DMS53 treated with DMSO at 0.1 percent for 48 hours (cell line): ENCODE data around the gene ATP2B2.

Experiments
- DNase-seq: peaks from one replicate; lab custom pipeline; 2025; ENCODE audit not compliant: unreplicated experiment; lab: John Stamatoyannopoulos, UW

ATP2B2 gene

DNA sequence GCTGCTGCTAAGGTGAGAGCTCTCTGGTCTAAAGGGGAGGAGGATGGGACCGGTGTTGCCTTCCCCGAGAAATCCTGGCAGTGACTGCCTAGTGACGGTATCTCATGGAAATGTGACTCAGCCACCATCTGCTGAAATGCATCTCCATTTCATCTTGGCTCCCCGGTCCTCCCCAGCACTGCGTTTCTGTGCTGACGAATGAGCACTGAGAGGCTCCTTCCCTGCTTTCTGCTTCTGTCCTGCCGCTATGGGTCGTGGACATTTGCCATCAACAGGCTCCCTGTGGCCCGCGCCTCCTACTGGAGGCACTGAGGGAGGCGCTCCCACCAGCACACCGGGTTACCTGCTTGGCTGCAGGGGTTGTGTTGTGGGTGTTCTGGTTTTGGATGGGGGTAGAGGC, 170.9 kb downstream of the ATP2B2 start:
- DNase-seq = no peak

DNA sequence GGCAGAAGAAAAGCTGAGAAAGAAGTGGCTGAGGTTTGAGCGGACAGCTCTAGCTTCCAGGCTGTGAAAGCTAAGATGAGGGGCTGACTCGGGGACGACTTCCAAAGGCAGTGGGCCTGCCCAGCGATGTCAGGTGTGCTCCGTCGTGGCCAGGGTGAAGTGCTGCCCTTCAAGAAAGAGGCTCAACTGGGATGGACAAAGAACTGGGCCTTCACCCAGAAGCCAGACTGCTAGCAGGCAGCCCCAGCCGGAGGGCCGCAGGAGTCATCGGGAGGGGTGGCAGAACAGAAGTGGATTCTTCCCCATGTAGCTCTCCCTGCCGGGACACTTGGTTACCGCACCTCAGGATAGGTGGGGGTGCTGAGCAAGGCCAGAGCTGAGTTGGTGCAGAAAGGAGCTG, 171.3 kb downstream of the ATP2B2 start:
- DNase-seq = no peak

DNA sequence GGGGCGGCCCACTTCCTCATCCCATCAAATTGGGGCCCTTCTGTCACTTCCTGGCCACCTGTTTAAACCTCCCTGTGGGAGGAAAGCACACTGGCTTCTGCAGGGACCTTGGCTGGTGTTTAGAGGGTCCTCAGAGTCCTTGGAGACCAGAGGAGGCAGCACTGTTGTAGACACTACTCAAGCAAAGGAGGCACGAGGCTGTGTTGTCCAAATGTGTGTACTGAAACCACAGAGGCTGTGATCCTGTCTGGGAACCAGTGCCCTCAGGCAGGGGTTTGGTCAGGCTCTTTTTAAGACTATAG, 172.1 kb downstream of the ATP2B2 start:
- DNase-seq = no peak

DNA sequence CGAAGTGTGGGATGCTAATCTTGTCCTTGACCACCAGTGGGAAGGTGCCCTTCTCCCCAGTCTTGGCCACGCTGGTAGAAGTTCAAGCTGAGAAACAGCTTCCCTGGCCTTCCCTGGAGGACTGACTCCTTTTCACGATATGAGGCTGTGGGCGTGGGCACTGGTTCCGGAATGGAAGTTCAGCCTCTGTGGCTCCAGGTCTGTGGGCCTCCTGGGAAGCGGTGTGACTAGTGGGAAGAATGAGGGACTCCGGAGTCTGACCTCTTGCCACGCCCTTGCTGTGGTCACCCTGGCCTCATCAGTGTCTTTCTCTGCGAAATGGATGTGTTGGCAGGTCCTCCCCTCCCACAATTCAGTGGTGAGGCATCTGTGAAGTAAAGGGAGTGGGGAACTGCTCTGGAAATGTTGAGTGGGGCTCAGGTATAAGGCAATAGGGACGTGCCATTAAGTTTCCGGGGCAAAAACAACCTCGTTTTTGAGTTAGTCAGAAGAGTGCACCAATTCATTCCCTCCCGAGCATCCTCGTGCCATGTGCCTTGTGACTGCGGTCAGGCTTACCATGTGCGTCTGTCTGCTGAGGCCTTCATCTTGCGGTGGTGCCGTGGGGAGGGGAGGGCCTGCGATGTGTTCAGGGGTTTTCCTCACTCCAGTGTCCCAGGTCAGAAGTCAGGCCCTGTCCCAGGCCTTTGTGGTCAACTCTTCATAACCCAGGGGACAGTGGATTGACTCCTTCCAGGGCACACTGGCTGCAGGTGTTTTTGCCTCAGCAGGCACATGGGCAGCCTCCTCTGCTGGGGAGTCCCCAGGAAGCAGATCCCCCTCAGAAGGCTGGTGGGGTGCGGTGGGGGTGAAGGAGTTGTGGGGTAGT, 172.7 kb downstream of the ATP2B2 start:
- DNase-seq = no peak

DNA sequence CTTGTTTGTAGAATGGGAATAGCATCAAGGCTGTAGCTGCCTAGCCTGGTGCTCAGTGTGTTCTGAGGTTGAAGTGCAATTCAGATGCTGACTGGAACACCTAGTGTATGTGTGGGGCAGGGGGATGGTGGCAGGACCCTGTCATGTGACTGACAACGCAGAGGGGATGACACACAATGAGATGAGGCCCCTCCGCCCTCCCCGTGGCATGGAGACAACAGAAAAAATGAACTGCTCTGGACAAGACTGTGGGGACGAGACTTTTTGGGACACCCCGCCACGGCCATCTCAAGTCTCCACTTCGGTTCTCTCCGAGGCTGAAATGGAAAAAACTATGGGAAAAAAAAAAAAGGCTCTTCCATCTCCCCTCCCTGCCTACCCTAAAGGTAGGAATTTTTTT, 174.1 kb downstream of the ATP2B2 start:
- no peak for DNase-seq

GRCh38 chr3:10330319-10330718, 175.1 kb downstream of the ATP2B2 start:
- DNase-seq = no peak

DNA sequence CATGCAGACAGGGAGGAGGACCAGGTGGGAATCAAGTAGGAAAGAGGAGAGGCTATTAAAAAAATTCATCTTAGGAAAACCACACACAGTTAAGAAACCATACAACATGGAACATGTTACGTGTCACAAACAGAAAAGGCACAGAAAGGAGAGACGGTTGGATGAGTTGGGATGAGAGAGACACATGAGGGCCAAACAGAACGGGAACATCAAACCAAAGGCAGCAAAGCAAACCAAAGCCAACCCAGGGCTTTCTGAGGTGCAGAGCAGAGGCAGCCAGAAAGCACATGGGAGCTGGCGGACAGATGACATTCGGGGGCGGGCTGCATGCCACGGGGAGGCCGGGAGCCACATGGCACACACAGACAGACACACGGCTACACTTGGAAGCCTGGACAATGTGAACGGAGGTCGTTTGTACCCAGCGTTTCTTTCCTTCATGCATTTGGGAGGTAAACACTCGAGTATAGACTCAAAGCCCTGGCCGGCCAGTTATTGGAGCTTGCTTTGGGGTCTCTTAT, 175.8 kb downstream of the ATP2B2 start:
- DNase-seq = no peak

- no peak for DNase-seq
These were observed 176.8 kb downstream of the ATP2B2 start for GRCh38 chr3:10328460-10329071.

- DNase-seq = no peak
These were observed 177.8 kb downstream of the ATP2B2 start for GRCh38 chr3:10327592-10327991.

DNA sequence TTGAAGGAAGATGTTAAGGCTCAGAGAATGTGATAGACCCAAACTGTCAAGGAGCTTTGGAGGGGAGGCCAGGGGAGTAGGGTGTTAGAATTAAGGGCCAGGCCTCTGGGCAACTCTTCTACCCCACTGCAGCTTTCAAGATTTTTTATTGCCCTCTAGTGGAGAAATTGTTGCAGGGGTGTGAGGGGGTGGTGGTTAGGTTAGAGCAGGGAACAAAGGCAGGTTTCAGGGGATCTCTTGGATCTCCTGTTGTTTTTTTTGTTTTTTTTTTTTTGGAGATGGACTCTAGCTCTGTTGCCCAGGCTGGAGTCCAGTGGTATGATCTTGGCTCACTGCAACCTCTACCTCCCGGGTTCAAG, 183.1 kb downstream of the ATP2B2 start:
- no peak for DNase-seq

- no peak for DNase-seq
These were observed 183.6 kb downstream of the ATP2B2 start for GRCh38 chr3:10321630-10322351.

- DNase-seq = no peak
These were observed 185.1 kb downstream of the ATP2B2 start for GRCh38 chr3:10320320-10320677.

DNA sequence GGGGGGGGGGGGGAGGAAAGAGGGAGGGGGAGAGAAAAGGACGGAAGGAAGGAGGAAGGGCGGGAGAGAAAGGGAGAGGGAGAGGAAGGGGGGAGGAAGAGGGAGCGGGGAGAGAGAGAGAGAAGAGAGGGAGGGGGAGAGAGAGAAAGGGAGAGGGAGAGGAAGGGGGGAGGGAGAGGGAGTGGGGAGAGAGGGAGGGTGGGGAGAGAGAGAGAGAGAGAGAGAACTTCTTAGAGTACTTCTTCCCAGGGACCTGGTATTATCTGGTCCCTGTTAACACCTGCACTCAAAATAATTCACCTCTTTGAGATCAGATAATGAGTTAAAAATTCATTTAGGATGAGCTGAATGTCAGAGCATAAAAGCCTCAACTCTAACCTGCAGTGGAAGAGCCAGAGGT, 185.6 kb downstream of the ATP2B2 start:
- DNase-seq = no peak

DNA sequence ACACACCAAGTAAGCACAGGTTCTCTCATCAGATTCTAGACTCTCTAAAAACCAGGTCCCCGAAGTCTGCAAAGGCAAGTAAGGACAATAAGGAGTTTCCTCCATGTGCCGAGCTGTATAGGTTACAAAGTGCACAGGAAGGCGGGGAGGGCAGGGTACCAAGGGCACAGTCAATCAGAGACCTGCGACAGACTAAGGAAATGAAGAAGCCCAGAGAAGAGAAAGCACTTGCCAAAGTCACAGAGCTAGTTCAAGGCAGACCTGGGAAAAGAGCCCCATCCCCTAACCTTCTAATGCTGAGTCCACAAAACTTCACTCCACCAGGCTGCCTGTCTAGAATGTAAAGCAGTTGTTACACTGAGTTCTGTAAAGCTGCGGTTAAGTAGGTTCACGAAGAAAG, 186.1 kb downstream of the ATP2B2 start:
- no peak for DNase-seq

GRCh38 chr3:10317961-10318350, 187.4 kb downstream of the ATP2B2 start:
- DNase-seq = no peak

GRCh38 chr3:10317311-10317960, 187.9 kb downstream of the ATP2B2 start:
- no peak for DNase-seq

DNA sequence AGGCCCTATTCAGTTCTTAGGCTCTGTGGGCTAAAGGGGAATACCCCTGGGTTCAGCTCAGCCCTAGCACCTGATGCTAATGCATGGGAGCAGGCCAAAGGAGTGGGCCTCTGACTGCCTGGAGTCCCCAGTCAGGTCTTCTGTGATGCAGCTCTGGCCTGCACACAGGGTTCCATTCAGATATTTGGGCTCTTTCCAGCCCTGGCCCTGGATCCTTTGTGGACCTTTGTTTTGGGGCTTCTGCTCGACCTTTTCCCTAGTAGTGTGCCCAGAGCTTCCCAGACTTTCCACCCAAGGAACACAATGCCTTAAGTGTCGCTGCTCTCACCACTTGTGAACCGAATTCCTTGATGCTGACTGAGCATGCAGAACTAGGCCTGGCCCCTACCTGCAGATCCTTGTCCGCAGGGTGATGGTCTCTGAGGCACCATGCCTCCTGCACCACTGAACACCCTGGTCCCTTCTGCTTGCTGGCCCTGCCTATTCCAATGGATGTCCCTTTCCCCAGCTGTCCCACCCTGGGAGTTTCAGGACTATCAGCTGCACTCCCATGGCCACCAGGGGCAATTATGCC, 189.5 kb downstream of the ATP2B2 start:
- DNase-seq = no peak

DNA sequence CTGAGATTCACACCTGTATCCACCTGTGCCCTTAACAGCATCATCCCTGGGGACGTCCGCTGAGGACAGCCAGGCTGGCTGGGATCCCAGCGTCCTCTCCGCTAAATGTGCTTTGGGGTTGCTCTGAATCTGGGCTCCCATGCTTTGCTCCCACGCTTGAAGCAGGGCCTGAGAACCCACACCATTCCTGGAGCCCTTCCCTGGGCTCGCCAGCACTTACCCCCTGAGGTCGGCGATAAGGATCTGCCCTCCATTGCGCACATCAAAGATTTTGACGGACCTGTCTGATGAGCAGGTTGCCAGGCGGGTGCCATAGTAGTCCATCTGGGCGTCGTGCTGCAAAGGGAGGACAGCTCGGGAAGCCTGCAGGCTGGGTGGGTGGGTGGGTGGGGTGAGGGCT, 190.3 kb downstream of the ATP2B2 start:
- DNase-seq = no peak

- no peak for DNase-seq
These were observed 192.5 kb downstream of the ATP2B2 start for GRCh38 chr3:10312861-10313260.

DNA sequence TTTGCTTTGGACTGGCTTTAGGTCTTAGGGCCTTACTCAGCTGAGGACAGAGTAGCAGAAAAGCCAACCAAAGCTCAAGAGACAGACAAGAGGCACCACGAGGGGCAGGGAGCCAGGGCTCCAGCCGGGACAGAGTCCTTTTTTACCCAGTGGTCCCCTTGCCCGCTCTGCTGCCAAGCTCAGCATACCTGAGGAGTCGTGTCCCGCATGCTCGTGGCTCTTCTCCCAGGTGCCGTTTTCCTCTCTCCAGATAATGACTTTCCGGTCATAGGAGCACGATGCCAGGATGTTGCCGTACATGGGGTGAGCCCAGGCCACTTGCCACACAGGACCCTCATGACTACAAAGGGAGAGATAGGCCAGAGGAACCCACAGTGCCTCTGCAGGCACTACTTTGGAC, 193.0 kb downstream of the ATP2B2 start:
- DNase-seq = no peak

- no peak for DNase-seq
These were observed 193.7 kb downstream of the ATP2B2 start for GRCh38 chr3:10311710-10312109.
